GM21723 (cell line): ENCODE results near the gene PLA2R1.

Experiments used
- ATAC-seq: cut with Tn5 transposase; IDR thresholded peaks from one replicate; pipeline ENCODE4 v1.9.1; 2021; ENCODE audit warnings: mild to moderate bottlenecking, moderate library complexity; ENCODE audit not compliant: unreplicated experiment

PLA2R1 gene

GRCh38 chr2:160033732-160034392, 28.6 kb downstream of the PLA2R1 start:
- no peak for ATAC-seq

DNA sequence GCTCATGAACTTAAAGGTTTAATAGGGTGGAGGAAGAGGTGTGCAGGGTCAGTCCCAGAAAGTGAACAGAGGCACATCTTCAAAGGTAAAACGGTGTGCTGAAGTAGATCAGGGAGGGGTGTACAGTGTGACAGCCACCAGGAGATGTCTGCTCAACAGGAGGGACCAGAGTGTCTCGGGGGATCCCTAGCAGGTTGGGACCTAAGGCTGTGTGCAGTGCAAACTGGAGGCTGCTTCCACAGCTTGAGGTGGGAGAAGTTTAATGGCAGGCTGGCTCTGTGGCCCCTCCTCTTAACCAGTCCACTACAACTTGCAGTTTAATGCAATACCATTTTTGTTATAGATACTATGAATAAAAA, 33.2 kb downstream of the PLA2R1 start:
- ATAC-seq: no peak

DNA sequence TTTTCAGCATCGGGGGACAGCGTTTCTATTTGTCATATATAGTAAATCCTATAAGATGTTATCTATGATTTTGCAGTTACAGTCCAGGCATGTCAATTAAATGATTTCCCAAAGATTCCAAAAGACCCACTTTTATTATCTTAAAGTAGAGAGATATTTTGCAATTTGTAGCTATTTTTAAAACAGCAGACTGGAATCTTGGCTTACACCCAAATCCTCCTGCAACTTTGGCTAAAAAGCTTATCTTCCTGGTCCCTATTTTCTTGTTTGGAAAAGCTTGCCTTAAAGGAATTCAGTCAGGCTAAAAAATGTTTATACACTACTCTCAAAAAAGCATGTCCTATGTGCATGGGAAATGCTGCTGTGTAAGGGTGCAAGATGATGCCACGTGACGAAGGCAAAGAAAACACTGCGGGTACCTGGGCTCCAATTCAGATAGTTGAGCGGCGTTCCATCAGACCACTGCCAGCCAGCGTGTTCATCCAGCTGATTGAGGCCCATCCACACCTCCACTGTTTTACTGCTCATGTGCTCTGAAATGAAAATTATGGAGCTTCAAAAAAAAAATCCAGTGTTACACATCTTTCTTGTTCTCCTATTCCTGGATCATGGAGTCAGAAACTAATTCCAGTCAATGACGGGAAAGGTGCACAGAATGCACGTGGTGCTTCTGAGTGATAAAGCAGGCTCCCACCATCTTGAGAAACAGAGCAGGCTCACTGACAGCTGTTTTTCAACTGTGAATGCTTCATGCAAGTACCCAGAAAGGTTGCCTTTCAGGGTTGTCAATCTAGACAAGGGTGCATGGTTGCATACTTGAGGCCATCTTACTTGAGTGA, 33.8 kb downstream of the PLA2R1 start:
- ATAC-seq: no peak

GRCh38 chr2:160022162-160022561, 40.3 kb downstream of the PLA2R1 start:
- no peak for ATAC-seq

DNA sequence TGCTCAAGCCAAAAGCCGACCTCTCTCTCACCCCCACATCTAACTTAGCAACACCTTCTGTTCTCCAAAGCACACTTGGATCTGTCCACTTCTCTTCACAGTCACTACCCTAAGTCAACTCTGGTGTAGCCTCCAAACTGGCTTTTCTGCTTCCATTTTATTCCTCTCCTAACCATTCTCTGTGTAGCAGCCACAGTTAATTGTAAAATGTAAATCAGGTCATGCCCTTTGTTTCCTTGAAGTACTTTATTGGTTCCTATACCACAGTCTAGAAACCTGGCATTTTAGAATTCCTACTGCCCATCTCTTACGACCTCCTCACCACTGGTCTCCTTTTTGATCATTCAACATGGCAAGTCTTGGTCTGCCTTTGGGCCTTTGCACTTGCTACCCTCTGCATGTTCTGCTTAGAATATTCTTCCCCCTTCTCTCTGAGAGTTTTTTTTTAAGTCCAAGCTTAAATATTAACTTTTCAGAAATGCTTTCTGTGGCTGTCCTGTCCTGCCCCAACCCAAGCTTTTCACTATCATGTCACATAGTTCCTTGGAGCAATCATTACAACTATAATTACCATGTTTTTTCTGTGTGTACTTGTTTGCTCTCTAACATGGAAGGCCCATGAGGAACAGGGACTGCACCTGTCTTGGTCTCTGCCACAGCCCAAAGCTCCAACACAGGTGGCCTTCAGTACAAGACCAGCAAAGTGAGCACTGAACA, 42.9 kb downstream of the PLA2R1 start:
- no peak for ATAC-seq

DNA sequence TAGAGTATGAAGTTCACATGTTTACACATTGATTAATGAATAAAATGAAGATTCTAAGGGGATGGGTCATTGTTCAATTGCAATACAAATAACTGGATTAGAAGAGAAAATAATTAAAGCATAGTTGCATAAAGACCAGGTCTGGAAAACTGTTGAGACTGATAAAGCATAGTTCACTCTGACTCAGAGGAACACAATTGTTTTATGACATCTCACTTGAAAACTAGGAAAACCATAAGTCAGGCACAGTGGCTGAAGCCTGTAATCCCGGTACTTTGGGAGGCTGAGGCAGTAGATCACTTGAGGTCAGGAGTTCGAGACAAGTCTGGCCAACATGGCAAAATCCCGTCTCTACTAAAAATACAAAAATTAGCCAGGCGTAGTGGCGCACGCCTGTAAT, 46.7 kb downstream of the PLA2R1 start:
- ATAC-seq: no peak

DNA sequence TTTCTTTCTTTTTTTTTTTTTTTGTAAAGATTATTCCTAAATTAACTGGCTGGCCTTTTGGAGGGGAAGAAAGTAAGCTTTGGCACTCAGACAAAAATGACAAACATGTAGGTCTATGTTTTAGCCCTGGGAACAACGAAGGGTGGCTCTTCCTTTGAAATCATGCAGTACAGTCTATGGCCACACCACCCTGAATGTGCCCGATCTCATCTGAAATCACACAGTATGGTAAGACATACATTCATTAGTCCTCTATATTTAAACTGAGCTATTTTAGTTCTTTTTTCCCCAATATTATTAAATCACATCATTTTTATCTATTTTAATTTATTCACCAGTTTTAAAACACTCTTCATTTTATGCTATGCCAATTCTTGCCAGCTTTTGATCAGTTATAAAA, 48.2 kb downstream of the PLA2R1 start:
- no peak for ATAC-seq

GRCh38 chr2:160010361-160011145, 51.9 kb downstream of the PLA2R1 start:
- no peak for ATAC-seq

- ATAC-seq: no peak
Observed at GRCh38 chr2:160007111-160007510, 55.3 kb downstream of the PLA2R1 start.

DNA sequence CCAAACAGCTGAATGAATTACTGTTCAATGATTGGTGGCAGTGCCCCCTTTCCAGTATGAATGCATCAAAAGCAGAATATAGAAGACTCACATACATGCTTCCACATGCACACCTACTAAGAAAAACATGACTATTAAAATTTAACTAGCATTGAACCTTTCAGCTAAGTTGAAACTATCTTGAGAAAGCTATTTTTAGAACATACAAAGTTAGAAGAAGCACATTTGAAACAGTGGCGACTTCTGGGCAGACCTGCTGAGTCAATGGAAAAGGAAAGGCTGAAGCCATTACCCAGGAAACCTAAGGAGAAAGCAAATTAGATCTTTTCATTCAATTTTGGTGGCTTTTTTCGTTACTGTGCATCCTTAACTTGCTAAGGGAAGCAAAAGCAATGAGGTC, 55.9 kb downstream of the PLA2R1 start:
- no peak for ATAC-seq

- ATAC-seq: no peak
Observed at GRCh38 chr2:160005908-160006307, 56.5 kb downstream of the PLA2R1 start.

DNA sequence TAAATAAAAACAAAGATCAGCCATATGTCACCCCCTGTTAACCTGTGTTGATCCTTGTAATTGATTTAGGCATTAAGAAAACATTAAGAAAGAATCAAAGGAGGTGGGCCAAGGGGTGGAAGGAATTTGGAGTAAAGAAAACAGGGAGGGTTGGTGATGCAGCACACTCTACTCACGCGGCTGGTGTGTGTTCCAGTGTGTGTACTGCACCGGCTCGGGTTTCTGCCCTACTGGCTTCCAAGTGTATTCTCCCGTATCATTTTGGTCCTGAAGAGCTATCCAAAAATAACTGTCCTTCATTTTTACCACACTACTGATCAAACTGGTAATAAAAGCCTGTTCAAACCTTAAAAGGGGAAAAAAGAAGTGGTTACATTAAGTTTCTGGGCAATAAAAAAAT, 56.9 kb downstream of the PLA2R1 start:
- ATAC-seq: no peak

GRCh38 chr2:159998961-159999360, 63.5 kb downstream of the PLA2R1 start:
- ATAC-seq: no peak

DNA sequence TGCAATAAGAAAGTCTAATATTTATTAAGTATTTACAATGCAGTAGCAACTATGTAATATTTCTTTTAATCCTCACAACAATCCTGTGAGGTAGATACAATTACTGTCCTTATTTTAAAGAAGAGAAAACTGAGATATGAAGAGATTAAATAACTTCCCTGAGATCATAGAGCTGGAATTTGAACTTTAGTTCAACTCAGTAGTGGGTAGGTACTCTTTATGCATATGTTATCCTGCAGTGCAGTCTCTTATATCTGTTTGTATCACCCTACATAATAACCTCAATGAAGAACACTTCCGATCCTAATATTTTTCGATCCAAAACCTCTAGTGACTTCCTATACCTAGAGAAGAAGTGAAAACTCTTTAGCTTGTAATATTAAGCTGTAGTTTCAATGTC, 64.2 kb downstream of the PLA2R1 start:
- ATAC-seq: no peak

DNA sequence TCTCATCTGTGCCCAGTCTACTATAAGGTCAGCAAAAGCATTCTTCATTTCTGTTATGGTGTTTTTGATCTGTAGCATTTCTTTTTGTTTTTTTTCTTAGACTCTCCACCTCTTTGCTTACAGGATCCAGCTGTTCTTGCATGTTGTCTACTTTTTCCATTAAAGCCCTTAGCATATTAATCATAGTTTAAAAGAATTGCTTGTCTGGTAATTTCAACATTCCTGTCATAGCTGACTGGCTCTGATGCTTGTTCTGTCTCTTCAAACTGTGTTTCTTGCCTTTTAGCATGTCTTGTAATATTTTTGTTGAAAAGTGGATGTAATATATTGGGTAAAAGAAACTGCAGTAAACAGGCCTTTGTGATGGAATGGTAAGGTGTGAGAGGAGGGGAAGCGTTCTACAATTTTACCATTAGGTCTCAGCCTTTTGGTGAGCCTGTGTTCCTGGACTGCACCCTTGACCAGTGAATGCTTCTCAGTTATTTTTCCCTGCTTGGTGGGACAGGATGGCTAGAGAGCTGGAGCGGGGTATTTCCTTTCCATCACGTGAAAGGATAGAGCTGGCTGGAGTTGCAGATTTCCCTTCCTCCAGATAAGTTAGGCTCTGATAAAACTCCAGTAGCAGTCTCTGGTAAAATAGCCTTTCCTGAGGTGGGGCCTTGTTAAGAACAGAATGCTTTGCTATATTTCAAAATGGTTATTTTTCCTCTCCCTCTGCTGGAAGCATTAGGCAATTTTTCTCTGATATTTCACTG, 65.4 kb downstream of the PLA2R1 start:
- ATAC-seq: no peak

DNA sequence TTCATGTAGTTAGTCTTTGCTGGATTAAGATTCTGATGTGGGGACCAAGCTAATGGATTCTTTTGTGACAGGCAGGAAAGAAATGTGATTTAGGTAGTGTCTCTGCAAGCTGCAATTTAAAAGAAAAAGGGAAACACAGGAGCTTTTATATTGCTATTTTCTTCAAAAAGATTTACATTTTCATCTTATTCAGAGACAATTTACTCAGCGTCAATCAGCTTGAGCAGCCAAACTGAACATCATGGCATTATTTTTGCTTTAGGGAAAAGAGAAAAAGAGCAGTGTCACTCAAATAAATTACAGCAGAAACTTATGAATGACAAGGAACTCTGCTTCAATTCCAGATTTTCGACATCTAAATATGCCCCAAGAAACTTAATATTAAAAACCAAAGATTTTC, 67.4 kb downstream of the PLA2R1 start:
- no peak for ATAC-seq

GRCh38 chr2:159989249-159989648, 73.2 kb downstream of the PLA2R1 start:
- no peak for ATAC-seq

DNA sequence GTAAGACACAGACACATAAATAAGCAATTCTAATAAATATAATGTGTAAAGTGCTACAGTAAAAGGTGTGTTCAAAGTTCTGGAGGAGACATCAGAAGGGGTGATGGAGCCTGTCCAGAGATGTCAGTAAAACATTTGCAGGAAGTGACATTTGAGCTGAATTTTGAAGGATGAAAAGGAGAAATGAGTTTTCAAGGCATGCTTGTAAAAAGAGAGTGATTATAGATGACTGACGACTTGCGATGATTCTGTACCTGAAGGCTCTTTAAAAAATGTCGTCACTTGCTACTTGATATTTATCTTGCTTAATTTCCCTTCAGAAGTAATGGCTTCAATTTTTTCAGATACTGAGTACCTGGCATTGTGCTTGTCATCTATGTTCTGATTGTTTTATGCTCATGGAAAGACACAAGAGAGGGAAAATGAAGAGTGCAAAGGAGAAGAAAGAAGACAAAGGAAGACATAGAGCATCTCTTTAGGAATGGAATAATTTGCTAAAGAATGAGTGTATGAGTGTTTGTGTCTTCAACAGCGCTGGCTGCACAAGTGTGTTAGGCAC, 73.9 kb downstream of the PLA2R1 start:
- no peak for ATAC-seq

- no peak for ATAC-seq
Observed at GRCh38 chr2:159987181-159987580, 75.2 kb downstream of the PLA2R1 start.

DNA sequence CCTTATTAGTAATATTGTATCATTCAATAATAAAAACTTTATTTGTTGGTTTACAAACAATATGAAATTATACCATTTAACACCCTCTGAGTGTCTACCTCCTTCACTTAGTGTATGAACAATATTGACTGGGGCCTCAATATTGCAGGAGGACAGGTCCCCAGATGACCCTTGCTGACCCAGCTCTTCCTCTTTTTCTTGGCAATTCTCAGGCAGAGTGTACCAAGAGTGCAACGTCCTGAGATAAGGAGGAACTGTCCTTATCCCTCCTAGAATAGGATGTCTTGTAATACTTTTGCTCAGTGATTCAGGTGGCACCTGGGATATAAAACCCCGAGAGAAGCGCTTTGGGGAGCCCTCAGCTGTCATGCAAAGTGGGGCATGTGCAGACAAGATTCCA, 76.8 kb downstream of the PLA2R1 start:
- no peak for ATAC-seq
